Activated CD4-positive, alpha-beta T cell treated with anti-CD3 and anti-CD28 coated beads, Interleukin-2, amount 10 ng/mL, durations not matched to agents 24 days and 14 days (primary cell): ENCODE data around the gene MFSD6. TPM values are rescaled to one million over a fixed set of nuclear protein-coding genes. Genes with fewer than 3 reads are reported as not detected.

Source experiments
- DNase-seq: peaks from one replicate; pipeline ENCODE4 v3.0.0; 2022
- H3K27ac Mint-ChIP-seq: one replicate; pipeline ENCODE4 v1.8.0; 2022; ENCODE audit warnings: mild to moderate bottlenecking, mixed read lengths
- H3K27me3 Mint-ChIP-seq: one replicate; pipeline ENCODE4 v1.8.0; 2022; ENCODE audit warnings: mixed read lengths
- H3K36me3 Mint-ChIP-seq: one replicate; pipeline ENCODE4 v1.8.0; 2022; ENCODE audit warnings: low read depth, mild to moderate bottlenecking, mixed read lengths
- H3K4me1 Mint-ChIP-seq: one replicate; pipeline ENCODE4 v1.8.0; 2021; ENCODE audit warnings: mixed read lengths
- H3K4me3 Mint-ChIP-seq: one replicate; pipeline ENCODE4 v1.8.0; 2022; ENCODE audit warnings: mild to moderate bottlenecking, moderate library complexity, mixed read lengths
- H3K9me3 Mint-ChIP-seq: one replicate; pipeline ENCODE4 v1.8.0; 2021; ENCODE audit warnings: mixed read lengths
- intact Hi-C: fragments of 100-400 bp; cut with micrococcal nuclease; formaldehyde crosslinking; loops from one replicate; pipeline ENCODE4 v1.15.1; 2023
- total RNA-seq: library from RNA; stranded (reverse); gene quantifications from 2 replicates; pipeline ENCODE4 v1.2.3, GENCODE V29; 2022

The MFSD6 gene
- total RNA-seq, 1 donor from 2014 or later, result 44.6 TPM

- Mint-ChIP-seq H3K27me3 (peaks cover 6% of the 10 kb centered on the region), H3K36me3 (no peaks in the 10 kb centered on the region), H3K9me3 (no peaks in the 10 kb centered on the region), H3K4me1 (peaks cover 5% of the 10 kb centered on the region), H3K27ac (no peak overlapping the region), H3K4me3 (no peak overlapping the region)
- intact Hi-C loops, result no loop called here
- DNase-seq, result peak; percentile 47
Measured at GRCh38 chr2:190379249-190379964, 28.7 kb upstream of the MFSD6 start.

GRCh38 chr2:190380962-190381412 is 27.2 kb upstream of the MFSD6 start:
- Mint-ChIP-seq H3K4me3 (no peak overlapping the region), H3K36me3 (no peaks in the 10 kb centered on the region), H3K27ac (no peak overlapping the region), H3K4me1 (peaks cover 5% of the 10 kb centered on the region), H3K27me3 (peaks cover 6% of the 10 kb centered on the region), H3K9me3 (no peaks in the 10 kb centered on the region)
- intact Hi-C loops, result no loop called here
- no peak for DNase-seq

GRCh38 chr2:190382851-190383250 is 25.3 kb upstream of the MFSD6 start:
- peak; percentile 83 for DNase-seq
- Mint-ChIP-seq H3K27me3 (peaks cover 6% of the 10 kb centered on the region), H3K27ac (no peak overlapping the region), H3K4me3 (no peak overlapping the region), H3K9me3 (no peaks in the 10 kb centered on the region), H3K36me3 (no peaks in the 10 kb centered on the region), H3K4me1 (peaks cover 5% of the 10 kb centered on the region)
- intact Hi-C loops, result loop anchor here (1.0 to 2.0 kb wide), 3 partner anchors 26 to 421 kb away; partner anchors contain the start of gene MFSD6

- no peak for DNase-seq
- Mint-ChIP-seq H3K27ac (no peak overlapping the region), H3K9me3 (no peaks in the 10 kb centered on the region), H3K27me3 (peaks cover 15% of the 10 kb centered on the region), H3K4me1 (peaks cover 5% of the 10 kb centered on the region), H3K4me3 (no peak overlapping the region), H3K36me3 (no peaks in the 10 kb centered on the region)
- intact Hi-C loops, result no loop called here
Measured at GRCh38 chr2:190387422-190387821, 20.7 kb upstream of the MFSD6 start.

- H3K36me3 Mint-ChIP-seq, result no peaks in the 10 kb centered on the region
- peak; percentile 6 for DNase-seq
- no peak overlapping the region for H3K27ac Mint-ChIP-seq
Measured at GRCh38 chr2:190396271-190396670, 11.9 kb upstream of the MFSD6 start.

GRCh38 chr2:190402986-190403603 is 5.1 kb upstream of the MFSD6 start:
- intact Hi-C loops, result no loop called here
- peak; percentile 20 for DNase-seq

More at GRCh38 chr2:190396271-190396670, 11.9 kb upstream of the MFSD6 start:
- Mint-ChIP-seq H3K4me3 (no peak overlapping the region), H3K27me3 (peaks cover 32% of the 10 kb centered on the region), H3K9me3 (no peaks in the 10 kb centered on the region), H3K4me1 (no peaks in the 10 kb centered on the region)
- intact Hi-C loops, result no loop called here

GRCh38 chr2:190404487-190404886 is 3.7 kb upstream of the MFSD6 start:
- peaks cover 3% of the 10 kb centered on the region for H3K36me3 Mint-ChIP-seq
- intact Hi-C loops, result loop anchor here (1.0 to 2.0 kb wide), 4 partner anchors 29 to 318 kb away; partner anchors contain the start of gene HIBCH
- DNase-seq, result peak; percentile 60
- H3K4me3 Mint-ChIP-seq, result no peak overlapping the region
- peaks cover 11% of the 10 kb centered on the region for H3K4me1 Mint-ChIP-seq
- no peak overlapping the region for H3K27ac Mint-ChIP-seq
- no peaks in the 10 kb centered on the region for H3K9me3 Mint-ChIP-seq
- H3K27me3 Mint-ChIP-seq, result no peaks in the 10 kb centered on the region

More at GRCh38 chr2:190402986-190403603, 5.1 kb upstream of the MFSD6 start:
- no peak overlapping the region for H3K4me3 Mint-ChIP-seq
- H3K4me1 Mint-ChIP-seq, result peaks cover 7% of the 10 kb centered on the region
- H3K9me3 Mint-ChIP-seq, result no peaks in the 10 kb centered on the region
- no peaks in the 10 kb centered on the region for H3K27me3 Mint-ChIP-seq
- H3K27ac Mint-ChIP-seq, result no peak overlapping the region
- no peaks in the 10 kb centered on the region for H3K36me3 Mint-ChIP-seq

- H3K27me3 Mint-ChIP-seq, result no peaks in the 10 kb centered on the region
- peaks cover 3% of the 10 kb centered on the region for H3K36me3 Mint-ChIP-seq
- peak; percentile 53 for DNase-seq
- no peaks in the 10 kb centered on the region for H3K9me3 Mint-ChIP-seq
- no peak overlapping the region for H3K4me3 Mint-ChIP-seq
- H3K27ac Mint-ChIP-seq, result no peak overlapping the region
- intact Hi-C loops, result loop anchor here (2.0 to 5.0 kb wide), 2 partner anchors 86 to 617 kb away; partner anchors contain the start of gene HIBCH
- peaks cover 17% of the 10 kb centered on the region for H3K4me1 Mint-ChIP-seq
Measured at GRCh38 chr2:190405070-190405469, 3.1 kb upstream of the MFSD6 start.

- Mint-ChIP-seq H3K27me3 (no peaks in the 10 kb centered on the region), H3K4me1 (peaks cover 19% of the 10 kb centered on the region), H3K27ac (no peak overlapping the region), H3K36me3 (peaks cover 3% of the 10 kb centered on the region), H3K9me3 (no peaks in the 10 kb centered on the region), H3K4me3 (no peak overlapping the region)
- DNase-seq, result no peak
- intact Hi-C loops, result loop anchor here (2.0 to 5.0 kb wide), 2 partner anchors 87 to 616 kb away; partner anchors contain the start of gene HIBCH
Measured at GRCh38 chr2:190405995-190406394, 2.2 kb upstream of the MFSD6 start.

GRCh38 chr2:190406805-190407204 is 1.4 kb upstream of the MFSD6 start:
- DNase-seq, result no peak
- Mint-ChIP-seq H3K27me3 (no peaks in the 10 kb centered on the region), H3K4me1 (peaks cover 26% of the 10 kb centered on the region), H3K4me3 (no peak overlapping the region), H3K27ac (no peak overlapping the region), H3K9me3 (no peaks in the 10 kb centered on the region), H3K36me3 (peaks cover 4% of the 10 kb centered on the region)
- intact Hi-C loops, result loop anchor here (5.0 kb wide), 1 partner anchor 615 kb away; no protein-coding TSS in a partner anchor

GRCh38 chr2:190407246-190407661 is 901 bp upstream of the MFSD6 start:
- Mint-ChIP-seq H3K9me3 (no peaks in the 10 kb centered on the region), H3K4me1 (peaks cover 30% of the 10 kb centered on the region), H3K4me3 (no peak overlapping the region), H3K27ac (no peak overlapping the region), H3K27me3 (no peaks in the 10 kb centered on the region), H3K36me3 (peaks cover 4% of the 10 kb centered on the region)
- DNase-seq, result no peak
- intact Hi-C loops, result loop anchor here (5.0 kb wide), 1 partner anchor 615 kb away; no protein-coding TSS in a partner anchor

- Mint-ChIP-seq H3K4me1 (peaks cover 41% of the 10 kb centered on the region), H3K9me3 (no peaks in the 10 kb centered on the region), H3K27ac (peak overlapping the region; percentile 94), H3K36me3 (peaks cover 10% of the 10 kb centered on the region), H3K27me3 (no peaks in the 10 kb centered on the region), H3K4me3 (peak overlapping the region; percentile 87)
- peak; percentile 91 for DNase-seq
- intact Hi-C loops, result loop anchor here (1.0 to 5.0 kb wide), 6 partner anchors 26 to 614 kb away; partner anchors contain the start of genes GLS, NAB1 and NEMP2
Measured at GRCh38 chr2:190408538-190409271, 550 bp downstream of the MFSD6 start.

- Mint-ChIP-seq H3K36me3 (peaks cover 10% of the 10 kb centered on the region), H3K9me3 (no peaks in the 10 kb centered on the region), H3K27me3 (no peaks in the 10 kb centered on the region), H3K4me1 (peaks cover 42% of the 10 kb centered on the region), H3K4me3 (peak overlapping the region; percentile 87), H3K27ac (peak overlapping the region; percentile 94)
- intact Hi-C loops, result loop anchor here (2.0 to 5.0 kb wide), 4 partner anchors 27 to 613 kb away; partner anchors contain the start of genes GLS and NAB1
- peak; percentile 61 for DNase-seq
Measured at GRCh38 chr2:190409616-190410015, 1.5 kb downstream of the MFSD6 start.
